Measurements from ENCODE around the gene NT5DC3.

Gene NT5DC3

DNA sequence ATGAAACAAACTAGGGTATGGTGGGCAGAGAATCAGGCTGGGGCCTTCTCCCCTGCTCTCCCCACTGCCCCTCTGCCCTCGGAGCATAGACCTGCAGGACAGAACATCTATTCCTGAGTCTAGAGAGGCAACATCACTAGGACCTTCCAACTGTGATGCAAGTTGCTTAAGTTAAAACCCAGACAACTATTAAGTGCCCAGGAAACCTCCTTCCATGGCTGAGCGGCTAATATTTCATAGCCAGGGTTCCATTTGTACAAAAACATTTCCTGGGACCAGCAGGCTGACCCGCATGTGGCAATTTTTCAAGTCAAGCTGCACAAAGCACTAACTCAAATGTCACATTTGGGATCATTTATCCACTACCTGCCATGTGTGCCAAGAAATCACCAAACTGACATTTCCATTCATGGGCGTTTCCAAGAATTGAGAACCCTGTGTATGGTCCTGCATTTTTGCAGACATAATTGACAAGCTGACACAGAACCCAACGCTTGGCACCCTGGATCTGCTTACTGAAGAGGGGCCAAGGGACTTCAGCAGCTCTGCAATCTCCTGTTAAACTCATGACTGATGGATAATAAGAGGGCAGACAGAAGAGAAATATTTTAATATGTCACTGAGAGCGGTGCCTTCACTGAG lies 32.7 kb downstream of the NT5DC3 start:
- DNase-seq: no peak

- no peak for DNase-seq
These were observed 33.3 kb downstream of the NT5DC3 start for GRCh38 chr12:103807561-103808238.

- no peak for DNase-seq
These were observed 34.2 kb downstream of the NT5DC3 start for GRCh38 chr12:103806803-103807202.

DNA sequence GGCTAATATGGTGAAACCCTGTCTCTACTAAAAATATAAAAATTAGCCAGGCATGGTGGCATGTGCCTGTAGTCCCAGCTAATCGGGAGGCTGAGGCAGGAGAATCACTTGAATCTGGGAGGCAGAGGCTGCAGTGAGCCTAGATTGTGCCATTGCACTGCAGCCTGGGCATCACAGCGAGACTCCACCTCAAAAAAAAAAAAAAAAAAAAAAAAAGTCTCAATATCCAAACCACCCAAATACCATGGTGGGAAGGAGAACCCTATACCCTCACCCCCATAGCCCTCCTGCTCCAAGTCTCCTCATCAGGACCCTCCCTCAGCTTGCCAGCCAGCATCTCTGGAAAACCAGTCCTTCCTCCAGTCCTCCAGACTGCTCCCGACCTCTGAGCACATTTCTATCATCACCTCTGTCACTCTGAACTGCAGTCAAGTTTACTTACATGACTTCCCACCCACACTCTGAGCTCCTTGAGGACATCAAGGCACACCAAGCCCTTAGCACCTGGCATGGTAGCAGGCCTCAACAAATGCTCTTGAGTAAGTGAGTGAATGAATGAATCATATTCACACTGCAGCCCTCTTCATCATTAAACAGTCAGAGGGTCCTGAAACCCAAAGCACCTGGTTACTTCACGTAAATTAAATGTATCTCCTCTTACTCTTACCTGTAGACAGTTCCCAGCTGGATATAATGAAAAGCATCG lies 35.2 kb downstream of the NT5DC3 start:
- no peak for DNase-seq

DNA sequence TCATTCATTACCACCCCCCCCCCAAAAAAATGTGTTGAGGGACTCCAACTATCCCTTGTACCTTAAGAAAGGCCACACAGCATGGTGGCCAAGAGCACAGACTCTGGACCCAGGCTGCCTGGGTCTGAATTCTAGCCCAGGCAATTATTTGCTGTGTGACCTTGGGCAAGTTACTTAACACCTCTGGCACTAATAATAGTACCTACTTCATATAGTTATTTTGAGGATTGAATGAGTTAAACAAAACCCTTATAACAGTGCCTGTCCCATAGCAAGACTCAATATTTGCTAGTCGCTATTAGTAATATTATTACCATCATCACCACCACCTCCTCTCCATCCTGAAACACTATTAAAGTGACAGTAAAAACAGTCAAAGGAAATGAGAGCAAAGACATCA lies 37.2 kb downstream of the NT5DC3 start:
- no peak for DNase-seq

DNA sequence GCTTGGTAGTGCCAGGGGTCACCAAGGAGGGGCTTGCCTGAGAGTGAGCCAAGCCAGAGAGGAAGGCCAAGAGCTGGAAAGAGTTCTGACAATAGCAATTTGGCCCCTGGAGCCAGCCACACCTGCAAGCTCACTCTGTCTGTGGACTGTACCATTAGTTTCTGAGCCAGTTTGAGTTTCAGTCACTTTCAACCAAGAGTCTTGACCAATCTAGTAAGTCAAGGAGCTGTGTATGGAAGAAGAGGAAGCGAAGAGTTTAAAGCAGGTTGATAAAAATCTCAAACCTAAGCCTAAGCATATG lies 38.5 kb downstream of the NT5DC3 start:
- no peak for DNase-seq

DNA sequence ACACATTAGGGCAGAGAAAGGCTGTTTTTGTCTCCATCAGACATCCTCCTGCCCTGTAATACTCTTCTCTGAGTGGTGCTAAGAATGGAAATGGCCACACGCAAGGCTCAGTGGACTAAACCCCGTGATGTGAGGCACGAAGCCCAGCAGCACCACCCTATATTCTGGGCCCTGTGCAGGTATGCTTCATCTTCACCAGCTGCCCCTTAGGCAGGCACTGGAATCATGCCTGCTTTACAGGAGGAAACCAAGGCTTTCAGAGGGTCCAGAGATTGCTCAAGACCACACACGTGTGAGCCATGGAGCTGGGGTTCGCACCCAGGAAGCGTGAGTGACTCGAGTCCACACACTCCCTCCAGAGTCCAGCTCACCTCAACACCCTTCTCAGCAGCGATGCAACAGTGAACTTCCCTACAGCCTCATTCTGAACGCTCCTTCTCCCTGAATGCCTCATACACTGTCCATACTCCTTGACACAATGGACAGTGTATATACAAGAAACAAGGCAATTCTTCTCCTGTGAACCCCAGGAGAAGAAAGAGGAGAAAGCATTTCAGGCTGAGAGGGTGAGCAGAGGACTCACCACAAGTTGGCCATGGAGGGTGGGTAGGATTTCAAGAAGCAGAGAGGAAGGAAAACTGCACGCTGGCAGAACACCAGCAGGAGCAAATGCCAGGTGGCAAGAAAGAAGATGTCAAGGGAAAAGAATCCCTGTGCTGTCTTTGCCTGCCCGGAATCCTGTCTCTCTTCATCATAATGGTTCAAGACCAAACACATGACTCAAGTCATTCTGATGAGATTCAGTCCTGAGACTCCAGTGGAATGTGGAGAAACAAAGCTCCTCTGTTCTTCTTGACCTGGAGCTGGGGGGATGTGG lies 39.1 kb downstream of the NT5DC3 start:
- no peak for DNase-seq

DNA sequence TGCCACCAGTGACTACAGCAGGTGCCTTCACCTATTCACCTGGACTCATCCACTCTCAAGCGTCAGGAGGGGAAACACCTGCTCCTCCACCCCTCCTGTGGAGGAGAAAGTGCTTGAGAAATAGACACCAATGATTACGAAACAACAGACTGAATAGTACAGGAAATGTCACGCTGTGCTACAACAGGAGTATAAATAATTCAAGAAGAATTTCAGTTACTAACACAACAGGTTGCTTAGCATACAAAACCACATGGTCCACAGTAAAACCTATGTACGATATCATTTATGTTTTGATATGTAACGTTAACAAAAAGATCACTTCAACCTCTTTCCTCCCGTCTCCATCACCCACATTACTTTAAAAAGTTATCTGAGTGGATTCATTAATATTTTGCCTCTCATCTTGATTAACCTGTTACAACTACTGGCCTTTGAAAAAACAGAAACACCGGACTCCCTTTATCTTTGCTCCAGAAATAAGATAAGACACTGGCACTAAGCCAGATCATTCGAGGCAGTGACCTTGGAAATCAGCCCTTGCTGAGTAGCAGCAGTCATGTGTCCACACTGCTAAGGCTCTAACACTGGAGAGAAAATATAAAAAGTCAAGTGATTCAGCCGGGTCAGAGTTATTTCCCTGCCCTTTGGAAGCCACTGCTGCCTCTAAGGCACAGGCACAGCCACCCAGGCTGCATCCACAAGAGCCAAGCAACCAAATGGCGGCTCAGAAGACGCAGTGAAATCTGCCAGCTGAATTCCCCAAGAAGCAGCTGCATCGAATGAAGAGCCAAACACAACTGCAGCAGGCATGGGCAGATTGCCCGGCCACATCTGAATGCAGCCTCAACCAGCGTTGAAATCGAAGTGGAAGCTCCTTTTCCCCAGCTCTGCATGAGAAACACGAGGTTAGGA lies 40.9 kb downstream of the NT5DC3 start:
- peak; percentile 96 for DNase-seq

DNA sequence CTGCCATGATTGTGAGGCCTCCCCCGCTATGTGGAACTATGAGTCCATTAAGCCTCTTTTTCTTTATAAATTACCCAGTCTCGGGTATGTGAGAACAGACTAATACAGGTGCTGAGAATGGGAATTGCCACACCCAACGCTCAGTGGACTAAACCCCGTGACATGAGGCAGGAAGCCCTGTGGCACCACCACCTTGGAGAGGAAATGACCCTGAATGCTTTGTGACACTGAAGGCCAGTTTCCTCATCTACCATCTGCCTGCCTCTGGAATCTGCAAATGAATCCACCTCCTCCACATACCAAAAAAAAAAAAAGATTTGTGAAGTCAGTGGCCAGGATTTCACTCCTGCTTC lies 41.6 kb downstream of the NT5DC3 start:
- DNase-seq: no peak

DNA sequence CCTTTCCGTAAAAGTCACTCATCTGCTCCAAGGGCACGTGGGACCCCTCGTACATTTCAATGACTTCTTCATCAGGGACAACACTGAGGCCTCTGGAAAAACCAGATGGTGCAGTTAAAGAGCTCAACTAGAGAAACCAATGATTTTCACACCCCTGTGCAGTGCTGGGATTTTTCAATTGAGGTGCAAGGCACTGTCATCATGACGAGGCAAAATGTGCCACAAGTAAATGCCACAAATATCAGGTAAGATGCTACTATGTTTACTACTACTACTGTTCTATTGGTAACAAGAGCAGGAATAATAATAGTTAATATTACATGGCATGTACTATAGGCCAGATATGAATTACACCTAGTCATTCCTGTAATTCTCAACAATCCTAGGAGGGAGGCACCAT lies 42.4 kb downstream of the NT5DC3 start:
- DNase-seq: no peak

GRCh38 chr12:103794309-103795213 lies 46.5 kb downstream of the NT5DC3 start:
- no peak for DNase-seq

DNA sequence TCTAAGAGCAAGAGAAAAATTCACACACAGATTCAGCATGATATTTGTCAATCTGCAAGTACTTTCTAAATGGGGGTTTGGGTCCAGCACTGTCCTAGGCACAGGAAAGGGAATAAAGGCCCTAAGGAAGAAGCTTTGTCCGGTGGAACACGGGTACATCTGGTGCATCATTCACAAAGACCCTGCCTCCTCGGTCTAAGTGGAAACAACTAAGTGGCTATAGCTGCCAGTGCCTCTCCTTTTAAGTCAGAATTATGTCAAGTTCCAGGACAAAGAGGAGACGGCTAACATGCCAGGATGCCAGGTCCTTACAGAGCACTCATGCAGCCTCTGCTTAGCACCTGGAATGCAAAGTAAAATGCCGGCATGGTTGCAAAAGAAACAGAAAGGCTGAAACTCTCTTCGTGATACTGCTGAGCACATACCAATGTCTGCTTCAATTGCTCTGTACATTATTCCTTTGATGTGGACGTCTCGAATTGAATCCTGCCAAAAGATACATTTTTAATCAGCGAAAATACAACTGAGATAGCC lies 47.5 kb downstream of the NT5DC3 start:
- no peak for DNase-seq

- no peak for DNase-seq
These were observed 48.0 kb downstream of the NT5DC3 start for GRCh38 chr12:103793046-103793445.

DNA sequence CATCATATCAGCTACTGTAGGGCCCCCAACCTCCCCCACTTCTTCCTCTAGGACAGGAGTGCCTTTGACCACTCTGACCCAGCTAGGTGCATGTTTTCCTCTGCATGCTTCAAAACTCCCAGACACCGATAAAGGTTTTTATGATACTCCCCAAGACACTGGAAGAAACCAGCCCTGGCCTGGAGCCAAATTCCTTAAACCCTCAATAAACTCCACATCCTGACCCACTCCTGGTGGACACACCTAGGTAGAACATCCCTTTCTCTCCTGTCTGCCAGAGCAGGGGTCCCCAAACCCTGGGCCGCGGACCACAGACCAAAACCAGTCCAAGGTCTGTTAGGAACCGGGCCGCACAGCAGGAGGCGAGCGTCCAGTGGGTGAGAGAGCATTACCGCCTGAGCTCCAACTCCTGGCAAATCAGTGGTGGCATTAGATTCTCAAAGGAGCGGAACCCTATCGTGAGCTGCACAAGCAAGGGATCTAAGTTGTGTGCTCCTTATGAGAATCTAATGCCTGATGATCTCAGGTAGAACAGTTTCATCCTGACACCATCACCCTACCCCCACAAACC lies 49.6 kb downstream of the NT5DC3 start:
- no peak for DNase-seq

GRCh38 chr12:103786201-103786600 lies 54.8 kb downstream of the NT5DC3 start:
- no peak for DNase-seq

DNA sequence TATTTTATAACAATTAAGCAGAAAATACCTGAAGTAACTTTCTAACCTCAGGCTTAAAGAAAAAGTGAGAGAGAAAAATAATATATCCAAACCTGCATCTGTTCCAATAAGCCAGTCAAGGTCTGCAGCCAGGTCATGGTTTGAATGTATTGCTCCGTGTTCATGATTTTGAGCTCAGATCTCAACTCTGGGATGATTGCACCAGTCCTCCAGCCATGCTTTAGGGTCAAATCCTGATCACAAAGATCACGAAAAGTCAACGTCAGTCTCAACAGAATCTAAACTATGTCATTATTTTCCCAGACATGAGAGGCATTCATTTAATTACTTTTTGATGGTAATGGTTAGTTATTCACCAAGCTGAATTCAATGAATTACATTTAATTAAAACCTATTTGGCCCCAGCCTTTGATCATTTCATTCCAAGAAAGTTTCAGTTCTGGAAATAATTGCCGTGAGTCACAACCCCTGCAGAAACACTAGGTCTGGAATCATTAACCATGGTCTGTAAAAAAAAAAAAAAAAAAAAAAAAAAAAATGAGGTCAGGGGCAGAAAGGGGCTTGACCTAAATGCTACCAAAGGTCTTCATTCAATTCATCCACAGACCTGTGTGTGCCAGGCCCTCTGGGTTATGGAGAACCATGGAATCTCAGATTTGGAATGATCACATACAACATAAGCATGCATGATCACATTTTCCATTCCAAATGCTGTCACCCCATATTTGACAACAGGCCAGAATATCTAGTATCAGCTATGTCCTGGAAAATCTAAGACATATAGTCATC lies 55.6 kb downstream of the NT5DC3 start:
- DNase-seq: no peak

DNA sequence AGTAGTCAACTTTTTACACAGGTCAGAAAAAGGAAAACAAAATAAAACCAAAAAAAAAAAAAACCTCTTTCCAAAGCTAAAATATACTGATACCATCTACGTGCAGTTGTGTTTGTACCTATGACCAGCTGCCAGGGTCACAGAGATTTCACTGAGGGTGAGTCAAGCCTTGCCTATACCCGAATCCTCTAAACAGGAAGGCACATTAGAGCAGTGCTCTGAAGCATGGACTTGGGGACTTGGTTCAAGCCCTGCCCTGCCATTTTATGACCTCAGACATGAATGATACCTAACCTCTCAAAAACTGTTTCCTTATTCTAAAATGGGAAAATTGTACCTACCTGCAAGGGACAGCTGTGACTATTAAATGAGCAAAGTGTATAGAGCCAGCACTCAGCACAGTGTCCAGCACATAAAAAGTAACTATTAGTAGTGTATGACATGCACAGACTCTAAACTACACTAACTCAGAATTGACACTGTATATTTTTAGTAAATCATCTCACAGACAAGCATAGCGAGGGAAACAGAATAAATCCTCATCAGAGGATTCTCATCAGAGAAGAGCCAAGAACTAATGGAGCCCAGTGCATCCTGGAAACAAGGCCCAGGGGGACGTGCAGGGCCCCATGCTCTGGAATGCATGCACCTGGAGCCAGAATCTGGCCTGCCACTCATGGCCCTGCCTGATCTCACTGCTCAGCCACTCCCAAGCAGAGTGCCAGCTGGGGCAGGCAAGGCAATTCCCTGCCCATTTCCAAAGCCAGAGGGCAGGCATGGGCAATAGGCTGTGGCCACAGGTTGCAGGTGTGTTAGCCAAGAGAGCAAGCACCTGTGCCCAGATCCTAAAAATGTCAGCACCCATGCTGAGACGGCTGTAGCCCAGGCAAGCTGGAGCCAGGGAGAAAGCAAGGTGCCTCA lies 57.0 kb downstream of the NT5DC3 start:
- DNase-seq: no peak

DNA sequence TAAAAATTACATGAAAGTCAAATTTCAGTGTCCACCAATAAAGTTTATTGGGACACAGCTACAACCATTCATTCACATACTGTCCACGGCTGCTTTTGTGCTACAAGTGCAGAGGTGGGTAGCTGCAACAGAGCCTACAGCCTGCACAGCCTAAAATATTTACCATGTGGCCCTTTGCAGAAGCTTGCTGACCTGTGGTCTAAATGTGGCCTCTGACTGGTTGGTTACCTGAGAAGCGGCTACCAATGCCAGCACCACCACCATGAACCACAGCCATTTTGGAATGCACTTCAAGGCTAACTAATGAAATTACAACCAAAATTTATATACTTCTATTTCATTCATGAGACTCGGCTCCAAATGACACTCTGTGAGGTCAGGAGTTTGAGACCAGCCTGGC lies 58.6 kb downstream of the NT5DC3 start:
- DNase-seq: no peak

GRCh38 chr12:103780992-103781391 lies 60.0 kb downstream of the NT5DC3 start:
- no peak for DNase-seq
